UCSD-AML1 (cell line): ENCODE results near the gene USP6NL.
A peak's percentile ranks its signal among the peaks of the same experiment; 100 is the strongest.

Source experiments
- DNase-seq: peaks from one replicate; lab custom pipeline; 2025; ENCODE audit not compliant: unreplicated experiment; lab: John Stamatoyannopoulos, UW

USP6NL gene

DNA sequence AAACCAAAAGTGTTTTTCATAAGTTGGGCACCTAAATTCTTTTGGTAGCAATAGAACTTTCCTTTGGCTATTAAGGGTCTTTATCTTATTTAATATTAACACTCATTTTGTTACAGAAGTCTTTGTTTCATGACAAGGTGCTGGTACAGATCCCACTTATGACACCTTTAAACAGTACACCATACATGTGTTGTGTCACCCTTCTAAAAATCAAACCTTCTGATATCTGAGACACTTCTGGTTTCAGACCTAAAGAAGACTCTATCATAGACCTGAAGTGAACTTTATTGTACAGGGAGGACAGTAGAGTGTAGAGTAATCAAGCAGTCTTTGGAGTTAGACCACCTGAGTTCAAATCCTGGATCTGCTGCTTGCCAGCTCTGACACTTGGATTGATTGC, 5.8 kb upstream of the USP6NL start:
- no peak for DNase-seq

GRCh38 chr10:11616021-11616420, 4.6 kb upstream of the USP6NL start:
- DNase-seq = no peak

- DNase-seq = no peak
Measured at GRCh38 chr10:11615396-11615795, 3.9 kb upstream of the USP6NL start.

GRCh38 chr10:11612021-11613001, 861 bp upstream of the USP6NL start:
- DNase-seq = peak; percentile 68

GRCh38 chr10:11610826-11611247, 613 bp downstream of the USP6NL start:
- DNase-seq = no peak

GRCh38 chr10:11610166-11610825, 1.2 kb downstream of the USP6NL start:
- no peak for DNase-seq

- DNase-seq = no peak
Measured at GRCh38 chr10:11609492-11610093, 1.9 kb downstream of the USP6NL start.

GRCh38 chr10:11609052-11609451, 2.4 kb downstream of the USP6NL start:
- no peak for DNase-seq

GRCh38 chr10:11608159-11609013, 3.1 kb downstream of the USP6NL start:
- no peak for DNase-seq

- DNase-seq = no peak
Measured at GRCh38 chr10:11605807-11606408, 5.5 kb downstream of the USP6NL start.

- DNase-seq = no peak
Measured at GRCh38 chr10:11604865-11605650, 6.4 kb downstream of the USP6NL start.

- no peak for DNase-seq
Measured at GRCh38 chr10:11603741-11604140, 7.7 kb downstream of the USP6NL start.

- no peak for DNase-seq
Measured at GRCh38 chr10:11602919-11603523, 8.4 kb downstream of the USP6NL start.

GRCh38 chr10:11602358-11602757, 9.1 kb downstream of the USP6NL start:
- no peak for DNase-seq

GRCh38 chr10:11601670-11602069, 9.8 kb downstream of the USP6NL start:
- no peak for DNase-seq

GRCh38 chr10:11600280-11600679, 11.2 kb downstream of the USP6NL start:
- no peak for DNase-seq

GRCh38 chr10:11598712-11599397, 12.6 kb downstream of the USP6NL start:
- no peak for DNase-seq

- no peak for DNase-seq
Measured at GRCh38 chr10:11597470-11597869, 14.0 kb downstream of the USP6NL start.

DNA sequence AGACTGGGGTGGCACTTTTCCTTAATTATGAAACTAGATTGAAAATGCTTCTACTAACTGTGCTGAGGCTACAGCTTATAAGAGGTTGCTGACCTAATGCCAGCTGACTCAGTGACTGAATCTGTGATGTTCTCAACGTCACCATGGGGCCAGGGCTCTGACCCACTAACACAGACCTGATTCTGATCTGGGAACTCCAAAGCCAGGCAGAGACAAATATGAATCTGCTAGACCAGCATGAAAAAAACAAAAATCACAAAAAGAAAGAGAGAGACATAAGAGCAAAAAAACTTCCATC, 16.1 kb downstream of the USP6NL start:
- DNase-seq = no peak
